Neural crest cell (in vitro differentiated cells): ENCODE measurements around the gene ADM. TPM values are rescaled to one million over a fixed set of nuclear protein-coding genes. Genes with fewer than 3 reads are reported as not detected.

Experiments used
- DNase-seq: peaks from one replicate; pipeline ENCODE4 v3.0.0; 2021; ENCODE audit warnings: low read depth, mixed read lengths, low spot score
- H3K27ac Mint-ChIP-seq: one replicate; pipeline ENCODE4 v1.8.0; 2021; ENCODE audit warnings: mild to moderate bottlenecking, mixed read lengths; ENCODE audit not compliant: unreplicated experiment
- H3K27me3 Mint-ChIP-seq: 2 replicates; pipeline ENCODE4 v1.8.0; 2021; ENCODE audit warnings: low read depth, mild to moderate bottlenecking, mixed read lengths
- H3K36me3 Mint-ChIP-seq: 2 replicates; pipeline ENCODE4 v1.8.0; 2021; ENCODE audit warnings: low read depth, mild to moderate bottlenecking, mixed read lengths
- H3K4me1 Mint-ChIP-seq: 2 replicates; pipeline ENCODE4 v1.8.0; 2021; ENCODE audit warnings: mixed read lengths
- H3K4me3 Mint-ChIP-seq: one replicate; pipeline ENCODE4 v1.8.0; 2021; ENCODE audit warnings: mild to moderate bottlenecking, mixed read lengths
- H3K9me3 Mint-ChIP-seq: 2 replicates; pipeline ENCODE4 v1.8.0; 2021; ENCODE audit warnings: mixed read lengths
- CTCF ChIP-seq: fragments of 200-600 bp; sonication (generic); conservative IDR thresholded peaks from 2 replicates; pipeline ENCODE4 v1.5.0; 2021; ENCODE audit warnings: antibody characterized with exemption, mild to moderate bottlenecking
- total RNA-seq: library from RNA; stranded (reverse); gene quantifications from 2 replicates; pipeline ENCODE4 v1.2.1, GENCODE V29; 2021

ADM gene
- total RNA-seq, 1 donor from 2014 or later = 13.9 TPM

- H3K27ac Mint-ChIP-seq = no peak overlapping the region
- H3K27me3 Mint-ChIP-seq = no peaks in the 10 kb centered on the region
- H3K4me3 Mint-ChIP-seq = no peak overlapping the region
- DNase-seq = no peak
- no peaks in the 10 kb centered on the region for H3K9me3 Mint-ChIP-seq
- H3K36me3 Mint-ChIP-seq = no peaks in the 10 kb centered on the region
- H3K4me1 Mint-ChIP-seq = peaks cover 11% of the 10 kb centered on the region
- no peak for TF ChIP-seq CTCF
These were observed 17.7 kb upstream of the ADM start for GRCh38 chr11:10287140-10287539.

GRCh38 chr11:10287766-10288715 lies 16.8 kb upstream of the ADM start:
- H3K9me3 Mint-ChIP-seq = no peaks in the 10 kb centered on the region
- H3K4me3 Mint-ChIP-seq = peak overlapping the region; percentile 19
- peaks cover 19% of the 10 kb centered on the region for H3K4me1 Mint-ChIP-seq
- TF ChIP-seq CTCF = no peak
- no peaks in the 10 kb centered on the region for H3K36me3 Mint-ChIP-seq
- no peak overlapping the region for H3K27ac Mint-ChIP-seq
- H3K27me3 Mint-ChIP-seq = no peaks in the 10 kb centered on the region
- DNase-seq = no peak

- no peak overlapping the region for H3K4me3 Mint-ChIP-seq
- H3K27ac Mint-ChIP-seq = no peak overlapping the region
- H3K36me3 Mint-ChIP-seq = no peaks in the 10 kb centered on the region
- DNase-seq = no peak
- H3K27me3 Mint-ChIP-seq = no peaks in the 10 kb centered on the region
- peaks cover 22% of the 10 kb centered on the region for H3K4me1 Mint-ChIP-seq
- TF ChIP-seq CTCF = no peak
- no peaks in the 10 kb centered on the region for H3K9me3 Mint-ChIP-seq
These were observed 15.8 kb upstream of the ADM start for GRCh38 chr11:10288881-10289764.

GRCh38 chr11:10289765-10290380 lies 15.0 kb upstream of the ADM start:
- H3K9me3 Mint-ChIP-seq = no peaks in the 10 kb centered on the region
- H3K27me3 Mint-ChIP-seq = peaks cover 1% of the 10 kb centered on the region
- no peak for TF ChIP-seq CTCF
- DNase-seq = no peak
- H3K36me3 Mint-ChIP-seq = no peaks in the 10 kb centered on the region
- H3K27ac Mint-ChIP-seq = no peak overlapping the region
- peak overlapping the region; percentile 8 for H3K4me3 Mint-ChIP-seq
- H3K4me1 Mint-ChIP-seq = peaks cover 24% of the 10 kb centered on the region
